Suprapubic skin (tissue), 4 donors: ENCODE data around the gene BUD13. TPM values are rescaled to one million over a fixed set of nuclear protein-coding genes. Genes with fewer than 3 reads are reported as not detected.
A peak's percentile ranks its signal among the peaks of the same experiment; 100 is the strongest.

ENCODE experiments used
- DNase-seq, 2 donors: peaks; one replicate each; pipeline ENCODE4 v3.0.0-alpha.2; 2019; ENCODE audit warnings: low spot score in 2 of 2
- H3K27ac ChIP-seq: fragments of 200-600 bp; sonication (generic); one replicate; pipeline ENCODE4 v1.5.1; 2019
- H3K27me3 ChIP-seq: fragments of 200-600 bp; sonication (generic); one replicate; pipeline ENCODE4 v1.5.1; 2019
- H3K36me3 ChIP-seq: fragments of 200-600 bp; sonication (generic); one replicate; pipeline ENCODE4 v1.5.1; 2019
- H3K4me1 ChIP-seq: fragments of 200-600 bp; sonication (generic); one replicate; pipeline ENCODE4 v1.5.1; 2019
- H3K4me3 ChIP-seq: fragments of 200-600 bp; sonication (generic); one replicate; pipeline ENCODE4 v1.5.1; 2019; ENCODE audit warnings: mild to moderate bottlenecking
- H3K9me3 ChIP-seq: fragments of 200-600 bp; sonication (generic); one replicate; pipeline ENCODE4 v1.5.1; 2019
- CTCF ChIP-seq, 2 donors: fragments of 200-600 bp in 1 of 2; fragments of 450-650 bp in 1 of 2; sonication (generic) in 1 of 2; IDR thresholded peaks; one replicate each; pipeline ENCODE4 v1.5.1; 2016 to 2019; ENCODE audit warnings: antibody characterized with exemption in 2 of 2, mild to moderate bottlenecking in 1 of 2, moderate library complexity in 1 of 2
- EP300 ChIP-seq: sonication (generic); formaldehyde crosslinking; IDR thresholded peaks from one replicate; pipeline ENCODE4 v1.6.1; 2017; ENCODE audit warnings: antibody characterized with exemption
- POLR2A ChIP-seq, 2 donors: fragments of 450-650 bp; IDR thresholded peaks; one replicate each; pipeline ENCODE4 v1.6.1; 2017; ENCODE audit warnings: antibody characterized with exemption in 2 of 2, mild to moderate bottlenecking in 2 of 2, moderate library complexity in 2 of 2
- POLR2AphosphoS5 ChIP-seq, 3 donors: sonication (generic); formaldehyde crosslinking; IDR thresholded peaks; one replicate each; pipeline ENCODE4 v1.6.1; 2017; ENCODE audit warnings: antibody characterized with exemption in 3 of 3
- WGBS: methylation state at CpG from one replicate; pipeline ENCODE4 v1.1.5; 2018; 5-methylcytosine and 5-hydroxymethylcytosine counted together
- total RNA-seq, 4 donors: library from RNA; depleted of rRNA; stranded (reverse); fragments of >200 nt; gene quantifications; one replicate each; pipeline ENCODE4 v1.1.0, GENCODE V29; 2016

The BUD13 gene
- total RNA-seq, 4 donors from 2014 or later = 11.5 to 19.4 (median 14.3) TPM

GRCh38 chr11:116731097-116731761, 41.6 kb downstream of the BUD13 start:
- Histone ChIP-seq H3K27ac (no peak overlapping the region), H3K4me3 (no peak overlapping the region), H3K9me3 (no peaks in the 10 kb centered on the region), H3K4me1 (peaks cover 19% of the 10 kb centered on the region), H3K27me3 (peaks cover 5% of the 10 kb centered on the region), H3K36me3 (no peaks in the 10 kb centered on the region)
- TF ChIP-seq CTCF (IDR thresholded peaks at IDR 0.05) = no peak
- no peak for TF ChIP-seq POLR2A (IDR thresholded peaks at IDR 0.05)
- no peak for TF ChIP-seq POLR2AphosphoS5 (IDR thresholded peaks at IDR 0.05)
- TF ChIP-seq EP300 = no peak
- DNase-seq = peak; percentile 41 to 55
- WGBS = 64% methylated on average over 5 of the region's 11 CpGs

- WGBS = 17% methylated on average over 6 of the region's 6 CpGs
- DNase-seq = peak; percentile 39 to 60
- Histone ChIP-seq H3K27ac (no peak overlapping the region), H3K4me1 (peaks cover 26% of the 10 kb centered on the region), H3K36me3 (no peaks in the 10 kb centered on the region), H3K9me3 (no peaks in the 10 kb centered on the region), H3K4me3 (no peak overlapping the region), H3K27me3 (peaks cover 7% of the 10 kb centered on the region)
- TF ChIP-seq CTCF (IDR thresholded peaks at IDR 0.05) (no peak), POLR2A (IDR thresholded peaks at IDR 0.05) (no peak), POLR2AphosphoS5 (IDR thresholded peaks at IDR 0.05) (no peak), EP300 (no peak)
Measured at GRCh38 chr11:116730601-116731000, 42.2 kb downstream of the BUD13 start.

GRCh38 chr11:116730241-116730561, 42.6 kb downstream of the BUD13 start:
- Histone ChIP-seq H3K27ac (no peak overlapping the region), H3K4me3 (no peak overlapping the region), H3K4me1 (peaks cover 27% of the 10 kb centered on the region), H3K27me3 (peaks cover 9% of the 10 kb centered on the region), H3K9me3 (no peaks in the 10 kb centered on the region), H3K36me3 (no peaks in the 10 kb centered on the region)
- peak in 1 of 2 donors; percentile 37 for DNase-seq
- WGBS = 55% methylated on average over 10 of the region's 10 CpGs
- TF ChIP-seq CTCF (IDR thresholded peaks at IDR 0.05) = no peak
- no peak for TF ChIP-seq EP300
- no peak for TF ChIP-seq POLR2AphosphoS5 (IDR thresholded peaks at IDR 0.05)
- no peak for TF ChIP-seq POLR2A (IDR thresholded peaks at IDR 0.05)

GRCh38 chr11:116729501-116730240, 43.1 kb downstream of the BUD13 start:
- DNase-seq = peak; percentile 35 to 67
- peaks cover 9% of the 10 kb centered on the region for H3K27me3 ChIP-seq
- H3K27ac ChIP-seq = no peak overlapping the region
- no peaks in the 10 kb centered on the region for H3K36me3 ChIP-seq
- no peak for TF ChIP-seq CTCF (IDR thresholded peaks at IDR 0.05)
- no peak for TF ChIP-seq POLR2A (IDR thresholded peaks at IDR 0.05)
- no peak for TF ChIP-seq EP300
- no peak for TF ChIP-seq POLR2AphosphoS5 (IDR thresholded peaks at IDR 0.05)
- no peaks in the 10 kb centered on the region for H3K9me3 ChIP-seq
- 73% methylated on average over 5 of the region's 8 CpGs for WGBS
- no peak overlapping the region for H3K4me3 ChIP-seq
- H3K4me1 ChIP-seq = peaks cover 27% of the 10 kb centered on the region

- Histone ChIP-seq H3K4me3 (no peak overlapping the region), H3K27me3 (peaks cover 9% of the 10 kb centered on the region), H3K4me1 (peaks cover 27% of the 10 kb centered on the region), H3K9me3 (no peaks in the 10 kb centered on the region), H3K36me3 (no peaks in the 10 kb centered on the region), H3K27ac (no peak overlapping the region)
- DNase-seq = no peak
- TF ChIP-seq CTCF (IDR thresholded peaks at IDR 0.05) (no peak), POLR2AphosphoS5 (IDR thresholded peaks at IDR 0.05) (no peak), EP300 (no peak), POLR2A (IDR thresholded peaks at IDR 0.05) (no peak)
- 58% methylated on average over 6 of the region's 6 CpGs for WGBS
Measured at GRCh38 chr11:116727990-116728389, 44.8 kb downstream of the BUD13 start.
